Measurements from ENCODE around the gene GLP2R. TPM values are rescaled to one million over a fixed set of nuclear protein-coding genes. Genes with fewer than 3 reads are reported as not detected.

Gene GLP2R
- total RNA-seq, 2 experiments from 2014 or later, result not detected

DNA sequence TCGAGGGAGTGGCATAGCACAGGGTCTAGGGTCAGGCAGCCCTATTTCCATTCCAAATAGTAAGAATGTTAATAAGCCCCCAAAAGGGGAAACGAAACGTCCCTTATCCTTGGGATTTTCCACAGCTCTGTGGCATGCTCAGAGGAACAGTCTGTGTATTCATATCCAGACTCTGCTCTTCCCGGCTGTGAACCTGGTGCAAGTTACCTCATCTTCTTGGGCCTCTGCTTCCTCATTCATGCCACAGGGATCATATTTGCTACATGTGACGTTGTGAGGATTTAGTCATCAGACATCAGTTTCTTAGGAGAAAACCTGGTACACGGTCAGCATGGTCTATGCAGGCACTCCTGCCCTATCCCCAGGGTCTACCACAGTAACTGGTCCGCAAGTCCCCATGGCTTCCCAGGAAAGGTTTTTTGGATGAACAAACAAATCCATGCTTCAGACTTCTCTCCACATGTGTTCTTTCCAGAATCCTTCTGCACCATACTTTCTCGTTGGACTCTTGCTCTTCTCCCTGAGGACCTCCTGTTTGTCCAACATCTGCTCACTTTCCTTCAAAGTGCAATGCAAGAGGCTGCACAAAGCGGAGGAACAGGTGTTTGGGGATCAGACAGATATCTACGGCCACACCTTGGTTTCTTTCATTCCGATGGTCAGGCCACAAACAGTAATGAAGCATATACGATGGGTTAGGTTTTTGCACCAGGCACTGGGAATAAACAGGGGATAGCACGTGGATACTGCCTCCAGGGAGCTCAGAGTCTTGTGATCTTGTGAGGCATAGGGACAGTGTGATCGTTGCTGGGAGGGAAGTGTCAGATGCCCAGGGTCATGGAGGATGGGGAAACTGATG lies 17.7 kb downstream of the GLP2R start:
- Mint-ChIP-seq H3K27me3 (ENCODE audit: low read depth) (peaks cover 2% of the 10 kb centered on the region), H3K27ac (no peak overlapping the region), H3K9me3 (no peaks in the 10 kb centered on the region), H3K4me3 (no peak overlapping the region), H3K4me1 (ENCODE audit: low read depth) (no peaks in the 10 kb centered on the region), H3K36me3 (ENCODE audit: low read depth) (no peaks in the 10 kb centered on the region)
- intact Hi-C loops (cut with micrococcal nuclease), result no loop called here
- DNase-seq, result no peak
- CTCF ChIA-PET, result no interaction called here

DNA sequence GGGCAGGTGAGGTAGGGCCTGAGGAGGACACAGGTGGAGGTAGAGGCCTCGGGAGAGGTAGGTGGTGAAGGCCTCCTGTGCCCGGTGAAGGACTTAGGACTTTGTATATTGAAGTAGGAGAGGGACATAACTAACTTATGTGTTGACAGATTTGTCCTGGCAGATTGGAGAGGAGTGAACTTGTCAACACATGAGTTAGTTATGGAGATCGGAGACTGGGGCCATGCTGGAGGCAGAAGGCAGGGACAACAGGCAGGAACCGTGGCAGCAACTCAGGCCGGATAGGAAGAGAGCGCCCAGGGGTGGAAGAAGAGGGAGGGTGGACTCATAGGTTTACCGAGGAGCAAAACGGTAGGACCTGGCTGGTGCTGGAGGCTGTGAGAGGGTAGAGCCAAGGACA lies 18.4 kb downstream of the GLP2R start:
- no peak overlapping the region for H3K4me3 Mint-ChIP-seq
- H3K27ac Mint-ChIP-seq, result no peak overlapping the region
- DNase-seq, result no peak
- no peaks in the 10 kb centered on the region for H3K4me1 Mint-ChIP-seq (ENCODE audit: low read depth)
- CTCF ChIA-PET, result no interaction called here
- no peaks in the 10 kb centered on the region for H3K9me3 Mint-ChIP-seq
- intact Hi-C loops (cut with micrococcal nuclease), result no loop called here
- peaks cover 2% of the 10 kb centered on the region for H3K27me3 Mint-ChIP-seq (ENCODE audit: low read depth)
- no peaks in the 10 kb centered on the region for H3K36me3 Mint-ChIP-seq (ENCODE audit: low read depth)

DNA sequence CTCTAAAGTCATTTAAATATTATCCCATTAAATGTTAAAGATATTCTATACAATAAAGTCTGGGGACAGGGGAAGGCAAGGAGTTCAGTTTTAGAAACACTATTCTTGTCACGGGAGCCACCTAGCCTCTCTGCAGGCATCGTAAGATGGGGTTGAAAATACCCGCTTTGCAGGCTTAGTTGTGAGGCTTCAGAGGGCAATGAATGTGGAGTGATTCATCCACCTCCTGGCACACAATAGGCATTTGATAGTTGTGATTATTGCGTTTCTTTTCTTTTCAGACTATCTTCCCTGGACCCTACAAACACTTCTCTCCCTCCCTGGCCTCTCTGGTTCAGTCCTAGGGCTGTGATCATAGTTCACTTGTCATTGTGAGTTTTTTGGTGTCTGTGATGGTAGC lies 19.6 kb downstream of the GLP2R start:
- CTCF ChIA-PET, result no interaction called here
- DNase-seq, result no peak
- H3K27ac Mint-ChIP-seq, result no peak overlapping the region
- H3K9me3 Mint-ChIP-seq, result no peaks in the 10 kb centered on the region
- H3K4me3 Mint-ChIP-seq, result no peak overlapping the region
- no peaks in the 10 kb centered on the region for H3K36me3 Mint-ChIP-seq (ENCODE audit: low read depth)
- intact Hi-C loops (cut with micrococcal nuclease), result no loop called here
- H3K4me1 Mint-ChIP-seq (ENCODE audit: low read depth), result no peaks in the 10 kb centered on the region
- H3K27me3 Mint-ChIP-seq (ENCODE audit: low read depth), result peaks cover 2% of the 10 kb centered on the region

GRCh38 chr17:9850151-9850550 lies 24.4 kb downstream of the GLP2R start:
- H3K36me3 Mint-ChIP-seq (ENCODE audit: low read depth), result no peaks in the 10 kb centered on the region
- intact Hi-C loops (cut with micrococcal nuclease), result no loop called here
- H3K27ac Mint-ChIP-seq, result no peak overlapping the region
- no peak for DNase-seq
- H3K27me3 Mint-ChIP-seq (ENCODE audit: low read depth), result peaks cover 4% of the 10 kb centered on the region
- no peaks in the 10 kb centered on the region for H3K4me1 Mint-ChIP-seq (ENCODE audit: low read depth)
- CTCF ChIA-PET, result no interaction called here
- H3K4me3 Mint-ChIP-seq, result no peak overlapping the region
- H3K9me3 Mint-ChIP-seq, result peaks cover 4% of the 10 kb centered on the region

DNA sequence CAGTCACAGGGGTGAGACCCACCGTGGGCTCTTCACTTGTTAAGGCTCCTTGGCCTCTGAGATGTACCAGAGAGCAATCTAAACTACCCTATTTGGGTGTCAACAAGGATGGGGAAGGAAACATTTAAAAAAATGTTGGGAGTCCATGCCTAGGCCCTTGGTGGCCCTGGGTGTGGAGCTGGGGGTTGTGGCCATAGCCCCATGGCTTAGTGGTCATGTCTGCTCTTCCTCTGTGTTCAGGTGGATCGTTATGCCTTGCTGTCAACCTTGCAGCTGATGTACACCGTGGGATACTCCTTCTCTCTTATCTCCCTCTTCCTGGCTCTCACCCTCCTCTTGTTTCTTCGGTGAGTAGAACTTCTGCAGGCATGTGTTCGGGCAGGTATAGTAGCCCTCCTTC lies 28.5 kb downstream of the GLP2R start:
- DNase-seq, result no peak
- no peak overlapping the region for H3K4me3 Mint-ChIP-seq
- no peak overlapping the region for H3K27ac Mint-ChIP-seq
- CTCF ChIA-PET, result no interaction called here
- H3K36me3 Mint-ChIP-seq (ENCODE audit: low read depth), result no peaks in the 10 kb centered on the region
- no peaks in the 10 kb centered on the region for H3K4me1 Mint-ChIP-seq (ENCODE audit: low read depth)
- intact Hi-C loops (cut with micrococcal nuclease), result no loop called here
- H3K27me3 Mint-ChIP-seq (ENCODE audit: low read depth), result peaks cover 4% of the 10 kb centered on the region
- peaks cover 4% of the 10 kb centered on the region for H3K9me3 Mint-ChIP-seq

DNA sequence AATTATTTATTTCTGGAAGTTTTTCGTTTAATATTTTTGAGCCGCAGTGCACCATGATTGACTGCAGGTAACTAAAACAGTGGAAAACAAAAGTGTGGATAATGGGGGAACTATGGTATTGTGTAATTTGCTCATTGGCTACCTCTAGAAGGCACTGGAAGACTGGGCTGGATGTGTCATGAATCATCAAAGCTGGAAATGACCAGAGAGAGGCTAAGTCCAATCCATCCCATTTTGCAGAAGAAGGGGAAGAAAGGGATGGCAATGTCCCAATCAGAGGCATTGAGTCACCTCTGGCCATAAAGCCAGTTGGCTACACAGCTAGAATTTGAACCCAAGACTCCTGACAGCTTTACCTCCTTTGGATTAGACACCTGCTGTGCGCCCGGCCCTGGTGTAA lies 29.3 kb downstream of the GLP2R start:
- Mint-ChIP-seq H3K27me3 (ENCODE audit: low read depth) (peaks cover 4% of the 10 kb centered on the region), H3K27ac (no peak overlapping the region), H3K4me1 (ENCODE audit: low read depth) (no peaks in the 10 kb centered on the region), H3K36me3 (ENCODE audit: low read depth) (no peaks in the 10 kb centered on the region), H3K4me3 (no peak overlapping the region), H3K9me3 (peaks cover 4% of the 10 kb centered on the region)
- DNase-seq, result no peak
- CTCF ChIA-PET, result interaction anchor here (0.6 kb wide), 1 partner anchor 535 kb away, joined by 5 read pairs; no protein-coding TSS in a partner anchor
- intact Hi-C loops (cut with micrococcal nuclease), result no loop called here

DNA sequence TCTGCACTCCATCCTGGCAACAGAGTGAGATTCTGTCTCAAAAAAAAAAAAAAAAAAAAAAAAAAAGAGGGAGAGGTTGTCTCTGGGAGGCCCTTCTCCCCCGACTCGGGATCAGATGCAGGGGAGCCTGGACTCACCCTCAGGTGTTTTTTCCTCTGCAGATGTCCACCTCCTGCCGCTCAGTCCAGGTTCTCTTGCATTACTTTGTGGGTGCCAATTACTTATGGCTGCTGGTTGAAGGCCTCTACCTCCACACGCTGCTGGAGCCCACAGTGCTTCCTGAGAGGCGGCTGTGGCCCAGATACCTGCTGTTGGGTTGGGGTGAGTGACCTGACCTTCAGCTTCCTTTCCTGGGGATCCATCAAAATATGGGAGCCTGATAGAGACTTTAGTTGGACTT lies 34.1 kb downstream of the GLP2R start:
- Mint-ChIP-seq H3K27me3 (ENCODE audit: low read depth) (no peaks in the 10 kb centered on the region), H3K36me3 (ENCODE audit: low read depth) (no peaks in the 10 kb centered on the region), H3K4me1 (ENCODE audit: low read depth) (no peaks in the 10 kb centered on the region), H3K27ac (no peak overlapping the region), H3K9me3 (peaks cover 6% of the 10 kb centered on the region), H3K4me3 (no peak overlapping the region)
- no peak for DNase-seq
- CTCF ChIA-PET, result no interaction called here
- intact Hi-C loops (cut with micrococcal nuclease), result no loop called here

DNA sequence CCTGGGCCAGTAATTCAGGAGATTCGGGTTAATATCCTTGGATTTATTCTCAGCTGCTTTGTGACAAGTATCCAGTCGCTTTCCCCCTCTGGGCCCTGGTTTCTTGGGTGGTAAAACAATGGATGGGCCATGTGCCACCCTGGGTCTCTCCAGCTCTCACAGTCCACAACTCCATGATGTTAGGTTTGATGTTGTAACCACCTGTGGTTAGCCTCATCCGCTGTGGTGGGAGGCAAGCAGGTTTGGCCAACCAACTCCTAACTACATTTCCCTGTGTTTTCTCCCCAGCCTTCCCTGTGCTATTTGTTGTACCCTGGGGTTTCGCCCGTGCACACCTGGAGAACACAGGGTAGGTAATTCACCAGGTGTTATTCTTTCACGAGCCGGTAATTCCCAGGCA lies 35.1 kb downstream of the GLP2R start:
- no peak for DNase-seq
- CTCF ChIA-PET, result no interaction called here
- H3K4me3 Mint-ChIP-seq, result no peak overlapping the region
- no peaks in the 10 kb centered on the region for H3K36me3 Mint-ChIP-seq (ENCODE audit: low read depth)
- H3K4me1 Mint-ChIP-seq (ENCODE audit: low read depth), result no peaks in the 10 kb centered on the region
- peaks cover 6% of the 10 kb centered on the region for H3K9me3 Mint-ChIP-seq
- intact Hi-C loops (cut with micrococcal nuclease), result no loop called here
- H3K27ac Mint-ChIP-seq, result no peak overlapping the region
- peaks cover 4% of the 10 kb centered on the region for H3K27me3 Mint-ChIP-seq (ENCODE audit: low read depth)

DNA sequence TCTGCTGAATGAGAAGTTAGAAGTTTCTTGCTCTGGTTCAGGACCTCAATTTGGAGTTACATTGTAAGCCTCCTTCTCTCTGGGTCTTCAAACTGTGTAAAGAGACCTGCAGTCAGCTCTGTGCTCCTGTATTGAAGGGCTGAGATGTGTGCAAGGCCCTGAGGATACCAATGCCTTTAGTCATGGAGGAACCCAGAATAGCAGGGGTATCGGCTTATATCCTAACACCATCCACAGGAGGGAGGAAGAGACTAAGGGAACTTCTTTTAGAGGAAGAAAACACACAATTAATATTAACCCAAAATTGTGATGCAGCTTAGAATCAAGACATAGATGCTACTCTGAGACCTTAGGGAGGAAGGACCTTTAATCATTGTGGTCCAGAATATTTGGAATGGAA lies 36.5 kb downstream of the GLP2R start:
- DNase-seq, result no peak
- intact Hi-C loops (cut with micrococcal nuclease), result no loop called here
- no peak overlapping the region for H3K4me3 Mint-ChIP-seq

DNA sequence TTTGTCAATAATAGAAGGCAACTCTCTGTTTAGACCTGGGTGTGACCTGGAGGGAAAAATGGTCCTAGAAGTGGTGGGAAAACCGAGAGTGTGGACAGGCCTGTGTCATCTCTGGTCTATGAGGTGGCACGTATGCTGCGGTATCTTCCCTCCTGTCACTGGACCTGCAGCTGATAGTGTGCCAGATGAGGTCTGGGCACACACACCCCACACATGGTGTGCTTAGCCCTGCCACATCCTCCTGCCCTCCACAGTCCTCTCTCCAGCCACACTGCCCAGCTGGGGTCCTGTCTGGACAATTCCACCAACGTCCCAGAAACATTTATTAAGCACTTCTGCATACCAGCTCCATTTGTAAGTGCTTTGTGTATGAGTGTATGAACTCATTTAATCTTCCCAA lies 37.2 kb downstream of the GLP2R start:
- no peak overlapping the region for H3K27ac Mint-ChIP-seq
- CTCF ChIA-PET, result no interaction called here

More for the DNA sequence above, 36.5 kb downstream of the GLP2R start:
- Mint-ChIP-seq H3K27me3 (ENCODE audit: low read depth) (peaks cover 4% of the 10 kb centered on the region), H3K27ac (no peak overlapping the region), H3K9me3 (peaks cover 6% of the 10 kb centered on the region), H3K36me3 (ENCODE audit: low read depth) (no peaks in the 10 kb centered on the region), H3K4me1 (ENCODE audit: low read depth) (no peaks in the 10 kb centered on the region)
- CTCF ChIA-PET, result no interaction called here

DNA sequence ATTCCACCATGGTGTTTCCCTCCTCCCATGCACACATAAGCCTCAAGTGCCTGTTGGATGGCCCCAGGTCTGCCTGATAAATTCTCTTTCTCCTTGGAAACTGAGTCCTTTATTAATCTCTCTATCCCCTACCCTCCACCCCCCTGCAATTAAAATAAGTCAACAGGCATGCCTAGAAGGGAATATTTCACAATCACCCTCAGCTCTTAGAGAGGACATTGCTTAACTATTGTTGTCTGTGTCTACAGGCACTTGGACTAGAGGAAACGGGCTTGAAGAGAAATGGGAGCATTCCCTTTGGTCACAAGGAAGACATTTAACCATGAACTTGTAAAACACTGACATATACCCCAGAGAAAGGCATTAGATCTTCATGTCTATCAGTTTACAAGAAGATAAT lies 39.9 kb downstream of the GLP2R start:
- Mint-ChIP-seq H3K4me3 (no peak overlapping the region), H3K27ac (no peak overlapping the region), H3K4me1 (ENCODE audit: low read depth) (no peaks in the 10 kb centered on the region), H3K9me3 (peaks cover 4% of the 10 kb centered on the region), H3K36me3 (ENCODE audit: low read depth) (no peaks in the 10 kb centered on the region), H3K27me3 (ENCODE audit: low read depth) (peaks cover 8% of the 10 kb centered on the region)
- DNase-seq, result no peak
- CTCF ChIA-PET, result no interaction called here
- intact Hi-C loops (cut with micrococcal nuclease), result no loop called here

More for the DNA sequence above, 37.2 kb downstream of the GLP2R start:
- no peak for DNase-seq
- H3K4me1 Mint-ChIP-seq (ENCODE audit: low read depth), result no peaks in the 10 kb centered on the region
- intact Hi-C loops (cut with micrococcal nuclease), result no loop called here
- H3K9me3 Mint-ChIP-seq, result peaks cover 6% of the 10 kb centered on the region
- H3K4me3 Mint-ChIP-seq, result no peak overlapping the region
- peaks cover 4% of the 10 kb centered on the region for H3K27me3 Mint-ChIP-seq (ENCODE audit: low read depth)
- no peaks in the 10 kb centered on the region for H3K36me3 Mint-ChIP-seq (ENCODE audit: low read depth)

- intact Hi-C loops (cut with micrococcal nuclease), result no loop called here
- H3K4me3 Mint-ChIP-seq, result no peak overlapping the region
- H3K36me3 Mint-ChIP-seq (ENCODE audit: low read depth), result no peaks in the 10 kb centered on the region
- peaks cover 8% of the 10 kb centered on the region for H3K27me3 Mint-ChIP-seq (ENCODE audit: low read depth)
- no peaks in the 10 kb centered on the region for H3K4me1 Mint-ChIP-seq (ENCODE audit: low read depth)
- H3K9me3 Mint-ChIP-seq, result no peaks in the 10 kb centered on the region
- DNase-seq, result no peak
- no peak overlapping the region for H3K27ac Mint-ChIP-seq
- CTCF ChIA-PET, result no interaction called here
Measured at GRCh38 chr17:9868552-9868951, 42.8 kb downstream of the GLP2R start.

GRCh38 chr17:9872852-9873251 lies 47.1 kb downstream of the GLP2R start:
- no peak for DNase-seq
- Mint-ChIP-seq H3K36me3 (ENCODE audit: low read depth) (no peaks in the 10 kb centered on the region), H3K4me1 (ENCODE audit: low read depth) (no peaks in the 10 kb centered on the region), H3K27ac (no peak overlapping the region), H3K4me3 (no peak overlapping the region), H3K9me3 (no peaks in the 10 kb centered on the region), H3K27me3 (ENCODE audit: low read depth) (peaks cover 4% of the 10 kb centered on the region)
- intact Hi-C loops (cut with micrococcal nuclease), result no loop called here
- CTCF ChIA-PET, result no interaction called here

Measured in activated naive CD4-positive, alpha-beta T cell treated with anti-CD3 and anti-CD28 coated beads for 36 hours (primary cell).